ENCODE data around the gene CSTF1. TPM values are rescaled to one million over a fixed set of nuclear protein-coding genes. Genes with fewer than 3 reads are reported as not detected.
A peak's percentile ranks its signal among the peaks of the same experiment; 100 is the strongest.

The CSTF1 gene
- total RNA-seq, result 10 to 100 TPM in 2 of 4 donors, 1 to 10 TPM in 2; 5.2 to 21.8 (median 14.2) TPM

GRCh38 chr20:56392132-56392880, at the start of gene CSTF1, which contains the start of gene AURKA:
CSTF1 (plus strand) TSS chr20:56392645; CDS start chr20:56395553, 2,908 bp downstream.
AURKA (minus strand) TSS chr20:56392215; CDS start chr20:56388197, 4,018 bp downstream.
- WGBS, 2 donors (ENCODE audit: low coverage in 1 of 2), result 1% methylated on average over 49 of the region's 53 CpGs; no CpG with 5 or more reads in 1 of the 2 donors
- H3K27me3 ChIP-seq, result no peaks in the 10 kb centered on the region
- H3K27ac ChIP-seq, result peak within 1 kb of the TSS; percentile 88 to 93 (median 90)
- H3K36me3 ChIP-seq, result peaks cover 0 to 20% (median 6%) of the 10 kb centered on the region in 4 donors
- no peaks in the 10 kb centered on the region for H3K9me3 ChIP-seq
- TF ChIP-seq EP300 (IDR thresholded peaks at IDR 0.05; ENCODE audit: low read depth), result peak; percentile 82
- TF ChIP-seq POLR2AphosphoS5 (IDR thresholded peaks at IDR 0.05), result peak; percentile 77 to 82 (median 80)
- TF ChIP-seq CTCF (IDR thresholded peaks at IDR 0.05), result no peak
- TF ChIP-seq POLR2A (IDR thresholded peaks at IDR 0.05), result peak; percentile 57
- intact Hi-C loops (cut with DNase I; ENCODE audit: low total_unique reads), result no loop called here
- peak; percentile 99 for DNase-seq
- peak within 1 kb of the TSS; percentile 59 to 94 (median 66) for H3K4me3 ChIP-seq
- peaks cover 7 to 32% (median 28%) of the 10 kb centered on the region in 4 donors for H3K4me1 ChIP-seq
- in situ Hi-C loops (cut with MboI; ENCODE audit: low pct_ligation_motif_present in 1 of 4, low pct_unique_long_range_greater_than_20kb in 1 of 4, low sequenced_read_pairs in 3 of 4), result no loop called here

GRCh38 chr20:56342783-56343182, 49.7 kb upstream of the CSTF1 start:
- TF ChIP-seq CTCF (IDR thresholded peaks at IDR 0.05) (no peak), EP300 (IDR thresholded peaks at IDR 0.05; ENCODE audit: low read depth) (no peak), POLR2AphosphoS5 (IDR thresholded peaks at IDR 0.05) (no peak), POLR2A (IDR thresholded peaks at IDR 0.05) (no peak)
- Histone ChIP-seq H3K27me3 (peaks cover 49% of the 10 kb centered on the region), H3K4me1 (peaks cover 0 to 7% (median 0%) of the 10 kb centered on the region in 4 donors), H3K36me3 (no peaks in the 10 kb centered on the region), H3K9me3 (no peaks in the 10 kb centered on the region), H3K4me3 (no peak overlapping the region), H3K27ac (no peak overlapping the region)
- intact Hi-C loops (cut with DNase I; ENCODE audit: low total_unique reads), result no loop called here
- in situ Hi-C loops (cut with MboI; ENCODE audit: low pct_ligation_motif_present in 1 of 4, low pct_unique_long_range_greater_than_20kb in 1 of 4, low sequenced_read_pairs in 3 of 4), result no loop called here
- DNase-seq, result no peak
- 90% methylated on average over 3 of the region's 3 CpGs; no CpG with 5 or more reads in 1 of the 2 donors for WGBS, 2 donors (ENCODE audit: low coverage in 1 of 2)

GRCh38 chr20:56343861-56344381, 48.5 kb upstream of the CSTF1 start:
- H3K36me3 ChIP-seq, result no peaks in the 10 kb centered on the region
- peaks cover 49% of the 10 kb centered on the region for H3K27me3 ChIP-seq
- TF ChIP-seq POLR2AphosphoS5 (IDR thresholded peaks at IDR 0.05), result no peak
- TF ChIP-seq CTCF (IDR thresholded peaks at IDR 0.05), result peak; percentile 23 to 51 (median 50)
- TF ChIP-seq POLR2A (IDR thresholded peaks at IDR 0.05), result no peak
- no peak overlapping the region for H3K4me3 ChIP-seq
- DNase-seq, result peak; percentile 21
- intact Hi-C loops (cut with DNase I; ENCODE audit: low total_unique reads) (no loop called here), in situ Hi-C loops (cut with MboI; ENCODE audit: low pct_ligation_motif_present in 1 of 4, low pct_unique_long_range_greater_than_20kb in 1 of 4, low sequenced_read_pairs in 3 of 4) (no loop called here)
- peaks cover 0 to 7% (median 0%) of the 10 kb centered on the region in 4 donors for H3K4me1 ChIP-seq
- H3K9me3 ChIP-seq, result no peaks in the 10 kb centered on the region
- WGBS, 2 donors (ENCODE audit: low coverage in 1 of 2), result 0 to 7% methylated on average over 2 to 41 of the region's 41 CpGs
- H3K27ac ChIP-seq, result no peak overlapping the region

GRCh38 chr20:56345911-56346310, 46.5 kb upstream of the CSTF1 start:
- in situ Hi-C loops (cut with MboI; ENCODE audit: low pct_ligation_motif_present in 1 of 4, low pct_unique_long_range_greater_than_20kb in 1 of 4, low sequenced_read_pairs in 3 of 4), result no loop called here
- Histone ChIP-seq H3K27ac (no peak overlapping the region), H3K9me3 (no peaks in the 10 kb centered on the region), H3K4me3 (no peak overlapping the region), H3K36me3 (no peaks in the 10 kb centered on the region), H3K27me3 (peaks cover 49% of the 10 kb centered on the region), H3K4me1 (peaks cover 0 to 7% (median 0%) of the 10 kb centered on the region in 4 donors)
- intact Hi-C loops (cut with DNase I; ENCODE audit: low total_unique reads), result no loop called here
- DNase-seq, result no peak
- no peak for TF ChIP-seq POLR2A (IDR thresholded peaks at IDR 0.05)
- no peak for TF ChIP-seq EP300 (IDR thresholded peaks at IDR 0.05; ENCODE audit: low read depth)
- no peak for TF ChIP-seq POLR2AphosphoS5 (IDR thresholded peaks at IDR 0.05)
- no peak for TF ChIP-seq CTCF (IDR thresholded peaks at IDR 0.05)
- WGBS, 2 donors (ENCODE audit: low coverage in 1 of 2), result 85 to 86% methylated on average over 5 to 8 of the region's 8 CpGs

Data from transverse colon (tissue), 4 donors.